HG03025 (cell line): ENCODE data around the gene NAT9.

Source experiments
- ATAC-seq: cut with Tn5 transposase; IDR thresholded peaks from one replicate; pipeline ENCODE4 v1.9.1; 2021; ENCODE audit warnings: mild to moderate bottlenecking, moderate library complexity; ENCODE audit not compliant: unreplicated experiment, low FRiP score

The NAT9 gene

GRCh38 chr17:74776044-74776962, at the start of gene NAT9:
Gene NAT9, minus strand, starts transcription at chr17:74776345. Its CDS starts 647 bp downstream, at chr17:74775698.
- peak; percentile 62 for ATAC-seq

GRCh38 chr17:74824961-74825627, 48.9 kb upstream of the NAT9 start:
- ATAC-seq, result no peak

- no peak for ATAC-seq
Observed at GRCh38 chr17:74822939-74823367, 46.8 kb upstream of the NAT9 start.

- ATAC-seq, result no peak
Observed at GRCh38 chr17:74822335-74822938, 46.3 kb upstream of the NAT9 start.

GRCh38 chr17:74821655-74822334, 45.6 kb upstream of the NAT9 start:
- no peak for ATAC-seq

- no peak for ATAC-seq
Observed at GRCh38 chr17:74819801-74820436, 43.8 kb upstream of the NAT9 start.

GRCh38 chr17:74818291-74818938, 42.3 kb upstream of the NAT9 start:
- ATAC-seq, result no peak

GRCh38 chr17:74816905-74817620, 40.9 kb upstream of the NAT9 start:
- ATAC-seq, result no peak

- no peak for ATAC-seq
Observed at GRCh38 chr17:74815550-74816370, 39.6 kb upstream of the NAT9 start.

- no peak for ATAC-seq
Observed at GRCh38 chr17:74815067-74815466, 38.9 kb upstream of the NAT9 start.

GRCh38 chr17:74814453-74814852, 38.3 kb upstream of the NAT9 start:
- no peak for ATAC-seq

GRCh38 chr17:74812109-74813009, 36.2 kb upstream of the NAT9 start:
- no peak for ATAC-seq

- no peak for ATAC-seq
Observed at GRCh38 chr17:74810699-74811485, 34.7 kb upstream of the NAT9 start.

- ATAC-seq, result no peak
Observed at GRCh38 chr17:74808714-74809430, 32.7 kb upstream of the NAT9 start.

- ATAC-seq, result no peak
Observed at GRCh38 chr17:74807925-74808324, 31.8 kb upstream of the NAT9 start.

GRCh38 chr17:74807441-74807840, 31.3 kb upstream of the NAT9 start:
- ATAC-seq, result no peak
